ENCODE data around the gene GLP1R.

Gene GLP1R

DNA sequence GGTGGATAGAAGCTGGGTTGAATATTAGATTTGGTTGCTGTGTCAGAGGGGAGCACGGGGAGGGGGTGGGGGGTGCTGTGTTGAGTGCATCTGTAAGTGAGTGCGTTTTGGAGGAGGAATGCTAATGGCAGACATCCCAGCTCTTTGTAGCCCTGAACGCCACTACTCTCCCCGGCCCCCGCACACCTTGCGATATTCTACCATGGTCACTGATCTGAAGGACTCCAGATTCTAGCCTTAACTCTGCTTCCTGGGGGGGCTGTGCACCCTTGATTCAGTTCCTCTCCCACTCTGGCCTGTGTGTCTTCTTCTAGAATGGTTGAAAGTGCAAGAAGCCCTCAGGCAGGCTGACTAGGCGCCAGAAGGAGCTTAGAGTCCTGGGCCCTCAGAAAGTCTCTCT is 7.1 kb downstream of the GLP1R start:
- no peak overlapping the region for H3K9ac ChIP-seq (ENCODE audit: low read length)
- H3K4me2 ChIP-seq (ENCODE audit: low read length), result no peak overlapping the region
- H3K4me3 ChIP-seq (ENCODE audit: low read depth, low read length, poor library complexity, severe bottlenecking), result no peak overlapping the region
- H3K27me3 ChIP-seq (ENCODE audit: insufficient read depth, low read length), result no peaks in the 10 kb centered on the region
- H2AFZ ChIP-seq (ENCODE audit: low read length), result no peak overlapping the region
- H3K4me1 ChIP-seq (ENCODE audit: insufficient read depth, low read length, severe bottlenecking), result no peaks in the 10 kb centered on the region
- H4K20me1 ChIP-seq (ENCODE audit: insufficient read depth, low read length), result no peaks in the 10 kb centered on the region
- no peaks in the 10 kb centered on the region for H3K9me3 ChIP-seq (ENCODE audit: low read length)
- no peak overlapping the region for H3K27ac ChIP-seq (ENCODE audit: low read depth, low read length, poor library complexity, severe bottlenecking)
- H3K9me2 ChIP-seq (ENCODE audit: low read depth, low read length), result no peaks in the 10 kb centered on the region
- TF ChIP-seq, protein P1, sequence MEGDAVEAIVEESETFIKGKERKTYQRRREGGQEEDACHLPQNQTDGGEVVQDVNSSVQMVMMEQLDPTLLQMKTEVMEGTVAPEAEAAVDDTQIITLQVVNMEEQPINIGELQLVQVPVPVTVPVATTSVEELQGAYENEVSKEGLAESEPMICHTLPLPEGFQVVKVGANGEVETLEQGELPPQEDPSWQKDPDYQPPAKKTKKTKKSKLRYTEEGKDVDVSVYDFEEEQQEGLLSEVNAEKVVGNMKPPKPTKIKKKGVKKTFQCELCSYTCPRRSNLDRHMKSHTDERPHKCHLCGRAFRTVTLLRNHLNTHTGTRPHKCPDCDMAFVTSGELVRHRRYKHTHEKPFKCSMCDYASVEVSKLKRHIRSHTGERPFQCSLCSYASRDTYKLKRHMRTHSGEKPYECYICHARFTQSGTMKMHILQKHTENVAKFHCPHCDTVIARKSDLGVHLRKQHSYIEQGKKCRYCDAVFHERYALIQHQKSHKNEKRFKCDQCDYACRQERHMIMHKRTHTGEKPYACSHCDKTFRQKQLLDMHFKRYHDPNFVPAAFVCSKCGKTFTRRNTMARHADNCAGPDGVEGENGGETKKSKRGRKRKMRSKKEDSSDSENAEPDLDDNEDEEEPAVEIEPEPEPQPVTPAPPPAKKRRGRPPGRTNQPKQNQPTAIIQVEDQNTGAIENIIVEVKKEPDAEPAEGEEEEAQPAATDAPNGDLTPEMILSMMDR (IDR thresholded peaks at IDR 0.05; ENCODE audit: low read length), result no peak
- no peak for TF ChIP-seq EZH2 (IDR thresholded peaks at IDR 0.05; ENCODE audit: borderline replicate concordance, low read length)
- no peaks in the 10 kb centered on the region for H3K36me3 ChIP-seq (ENCODE audit: insufficient read depth, low read length)
- no peaks in the 10 kb centered on the region for H3F3A ChIP-seq (ENCODE audit: insufficient read depth, low read length)
- no peaks in the 10 kb centered on the region for H3K79me2 ChIP-seq (ENCODE audit: insufficient read depth, low read length)

DNA sequence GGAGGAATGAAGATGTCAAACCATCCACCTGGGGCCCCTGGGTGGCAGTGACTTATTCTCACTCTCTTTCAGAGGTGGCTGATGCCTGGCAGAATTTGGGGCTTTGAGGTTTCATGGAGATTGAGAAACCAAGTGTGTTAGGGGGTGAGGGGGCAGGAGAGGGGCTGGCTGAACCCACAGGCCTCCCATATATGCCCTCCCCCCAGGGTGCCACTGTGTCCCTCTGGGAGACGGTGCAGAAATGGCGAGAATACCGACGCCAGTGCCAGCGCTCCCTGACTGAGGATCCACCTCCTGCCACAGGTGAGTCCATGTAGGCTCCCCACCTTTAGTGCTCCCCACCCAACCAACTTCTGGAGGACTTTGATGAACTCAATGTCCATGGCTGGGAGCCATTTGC is 7.6 kb downstream of the GLP1R start:
- H3K79me2 ChIP-seq (ENCODE audit: insufficient read depth, low read length), result no peaks in the 10 kb centered on the region
- no peaks in the 10 kb centered on the region for H4K20me1 ChIP-seq (ENCODE audit: insufficient read depth, low read length)
- H3K9me2 ChIP-seq (ENCODE audit: low read depth, low read length), result no peaks in the 10 kb centered on the region
- H3K27me3 ChIP-seq (ENCODE audit: insufficient read depth, low read length), result no peaks in the 10 kb centered on the region
- no peaks in the 10 kb centered on the region for H3K36me3 ChIP-seq (ENCODE audit: insufficient read depth, low read length)
- no peak overlapping the region for H3K4me3 ChIP-seq (ENCODE audit: low read depth, low read length, poor library complexity, severe bottlenecking)
- H3K9ac ChIP-seq (ENCODE audit: low read length), result no peak overlapping the region
- TF ChIP-seq EZH2 (IDR thresholded peaks at IDR 0.05; ENCODE audit: borderline replicate concordance, low read length), result no peak
- TF ChIP-seq, protein P1 (IDR thresholded peaks at IDR 0.05; ENCODE audit: low read length), result no peak
- no peaks in the 10 kb centered on the region for H3K4me1 ChIP-seq (ENCODE audit: insufficient read depth, low read length, severe bottlenecking)
- H2AFZ ChIP-seq (ENCODE audit: low read length), result no peak overlapping the region
- H3K27ac ChIP-seq (ENCODE audit: low read depth, low read length, poor library complexity, severe bottlenecking), result no peak overlapping the region
- H3K9me3 ChIP-seq (ENCODE audit: low read length), result no peaks in the 10 kb centered on the region
- no peaks in the 10 kb centered on the region for H3F3A ChIP-seq (ENCODE audit: insufficient read depth, low read length)
- no peak overlapping the region for H3K4me2 ChIP-seq (ENCODE audit: low read length)

DNA sequence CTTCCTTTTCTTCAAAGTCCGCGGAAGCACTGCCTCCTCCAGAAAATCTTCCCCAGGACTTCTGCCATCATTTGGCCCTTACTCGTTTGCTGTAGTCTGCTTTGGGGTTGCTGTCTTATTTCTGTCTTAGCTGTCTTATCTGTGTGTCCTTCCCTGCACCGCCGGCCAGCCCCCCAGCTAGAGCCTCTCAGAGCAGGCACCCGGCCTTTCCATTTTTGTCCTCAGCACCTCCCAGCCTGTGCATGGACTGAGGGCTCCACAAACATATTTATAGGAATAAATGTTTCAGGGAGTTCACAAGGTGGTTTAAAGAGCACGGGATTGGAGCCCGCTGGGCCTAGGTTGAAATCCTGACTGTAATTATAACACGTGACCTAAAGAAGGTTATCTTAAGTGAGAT is 8.1 kb downstream of the GLP1R start:
- no peaks in the 10 kb centered on the region for H3K4me1 ChIP-seq (ENCODE audit: insufficient read depth, low read length, severe bottlenecking)

More for the DNA sequence above, 8.1 kb downstream of the GLP1R start:
- no peaks in the 10 kb centered on the region for H3K9me2 ChIP-seq (ENCODE audit: low read depth, low read length)
- no peaks in the 10 kb centered on the region for H3K27me3 ChIP-seq (ENCODE audit: insufficient read depth, low read length)
- no peaks in the 10 kb centered on the region for H3K36me3 ChIP-seq (ENCODE audit: insufficient read depth, low read length)
- no peaks in the 10 kb centered on the region for H3K79me2 ChIP-seq (ENCODE audit: insufficient read depth, low read length)
- no peak overlapping the region for H3K9ac ChIP-seq (ENCODE audit: low read length)
- H2AFZ ChIP-seq (ENCODE audit: low read length), result no peak overlapping the region
- H3K4me3 ChIP-seq (ENCODE audit: low read depth, low read length, poor library complexity, severe bottlenecking), result no peak overlapping the region
- H4K20me1 ChIP-seq (ENCODE audit: insufficient read depth, low read length), result no peaks in the 10 kb centered on the region
- H3K9me3 ChIP-seq (ENCODE audit: low read length), result no peaks in the 10 kb centered on the region
- no peaks in the 10 kb centered on the region for H3F3A ChIP-seq (ENCODE audit: insufficient read depth, low read length)
- H3K4me2 ChIP-seq (ENCODE audit: low read length), result no peak overlapping the region
- no peak overlapping the region for H3K27ac ChIP-seq (ENCODE audit: low read depth, low read length, poor library complexity, severe bottlenecking)
- no peak for TF ChIP-seq EZH2 (IDR thresholded peaks at IDR 0.05; ENCODE audit: borderline replicate concordance, low read length)
- TF ChIP-seq, protein P1 (IDR thresholded peaks at IDR 0.05; ENCODE audit: low read length), result no peak

All from OCI-LY1 (cell line).